ENCODE measurements around the gene RADIL.

DNA sequence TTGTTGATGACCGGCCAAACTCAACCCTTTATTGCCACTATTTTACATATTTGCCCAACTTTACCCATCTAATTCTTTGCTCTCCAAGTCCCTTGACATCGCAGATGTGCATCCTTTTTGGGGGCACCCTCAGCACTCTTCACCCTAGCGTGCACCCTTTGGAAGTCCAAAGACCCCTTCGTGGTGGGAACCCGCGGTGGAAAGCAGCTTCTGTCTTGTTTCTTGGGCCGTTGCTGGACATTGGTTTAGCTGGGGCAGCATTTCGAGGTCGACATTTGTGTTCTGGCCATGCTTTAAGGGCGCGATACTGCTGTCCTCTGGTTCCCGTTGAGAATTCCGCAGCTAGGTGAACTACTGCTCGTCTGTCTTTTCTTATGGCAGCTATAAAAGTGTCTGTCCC lies 21.4 kb downstream of the RADIL start:
- TF ChIP-seq, protein P1, sequence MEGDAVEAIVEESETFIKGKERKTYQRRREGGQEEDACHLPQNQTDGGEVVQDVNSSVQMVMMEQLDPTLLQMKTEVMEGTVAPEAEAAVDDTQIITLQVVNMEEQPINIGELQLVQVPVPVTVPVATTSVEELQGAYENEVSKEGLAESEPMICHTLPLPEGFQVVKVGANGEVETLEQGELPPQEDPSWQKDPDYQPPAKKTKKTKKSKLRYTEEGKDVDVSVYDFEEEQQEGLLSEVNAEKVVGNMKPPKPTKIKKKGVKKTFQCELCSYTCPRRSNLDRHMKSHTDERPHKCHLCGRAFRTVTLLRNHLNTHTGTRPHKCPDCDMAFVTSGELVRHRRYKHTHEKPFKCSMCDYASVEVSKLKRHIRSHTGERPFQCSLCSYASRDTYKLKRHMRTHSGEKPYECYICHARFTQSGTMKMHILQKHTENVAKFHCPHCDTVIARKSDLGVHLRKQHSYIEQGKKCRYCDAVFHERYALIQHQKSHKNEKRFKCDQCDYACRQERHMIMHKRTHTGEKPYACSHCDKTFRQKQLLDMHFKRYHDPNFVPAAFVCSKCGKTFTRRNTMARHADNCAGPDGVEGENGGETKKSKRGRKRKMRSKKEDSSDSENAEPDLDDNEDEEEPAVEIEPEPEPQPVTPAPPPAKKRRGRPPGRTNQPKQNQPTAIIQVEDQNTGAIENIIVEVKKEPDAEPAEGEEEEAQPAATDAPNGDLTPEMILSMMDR (IDR thresholded peaks at IDR 0.05) = no peak
- TF ChIP-seq POLR2A (IDR thresholded peaks at IDR 0.05) = no peak

Measured in heart left ventricle (tissue), 13 donors.